ENCODE measurements around the gene SULT4A1.

- TF ChIP-seq CTCF (IDR thresholded peaks at IDR 0.05; ENCODE audit: insufficient read depth, low read length): no peak
- TF ChIP-seq POLR2AphosphoS5 (IDR thresholded peaks at IDR 0.05; ENCODE audit: low read depth): no peak
- no peak for TF ChIP-seq REST (IDR thresholded peaks at IDR 0.05; ENCODE audit: insufficient replicate concordance, low read depth)
Observed at GRCh38 chr22:43886231-43886630, 23.9 kb upstream of the SULT4A1 start.
